ENCODE results near the gene BGLAP.

DNA sequence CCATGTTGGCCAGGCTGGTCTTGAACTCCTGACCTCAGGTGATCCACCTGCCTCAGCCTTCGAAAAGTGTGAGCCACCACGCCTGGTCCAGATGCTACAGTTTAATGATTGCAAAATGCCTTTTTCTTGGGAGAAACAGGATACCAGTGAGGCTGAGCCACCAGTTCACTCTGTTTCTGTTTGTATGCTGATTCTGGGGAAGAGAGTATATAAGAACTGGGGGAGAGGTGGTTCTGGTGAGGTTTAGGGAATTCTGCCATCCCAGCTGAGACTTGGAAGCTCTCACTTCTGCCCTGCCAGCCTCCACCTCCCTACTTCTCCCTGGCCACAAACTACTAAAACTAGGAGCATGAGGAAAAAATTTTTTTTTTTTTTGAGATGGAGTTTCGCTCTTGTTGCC lies 37.3 kb upstream of the BGLAP start:
- TF ChIP-seq, protein P1, sequence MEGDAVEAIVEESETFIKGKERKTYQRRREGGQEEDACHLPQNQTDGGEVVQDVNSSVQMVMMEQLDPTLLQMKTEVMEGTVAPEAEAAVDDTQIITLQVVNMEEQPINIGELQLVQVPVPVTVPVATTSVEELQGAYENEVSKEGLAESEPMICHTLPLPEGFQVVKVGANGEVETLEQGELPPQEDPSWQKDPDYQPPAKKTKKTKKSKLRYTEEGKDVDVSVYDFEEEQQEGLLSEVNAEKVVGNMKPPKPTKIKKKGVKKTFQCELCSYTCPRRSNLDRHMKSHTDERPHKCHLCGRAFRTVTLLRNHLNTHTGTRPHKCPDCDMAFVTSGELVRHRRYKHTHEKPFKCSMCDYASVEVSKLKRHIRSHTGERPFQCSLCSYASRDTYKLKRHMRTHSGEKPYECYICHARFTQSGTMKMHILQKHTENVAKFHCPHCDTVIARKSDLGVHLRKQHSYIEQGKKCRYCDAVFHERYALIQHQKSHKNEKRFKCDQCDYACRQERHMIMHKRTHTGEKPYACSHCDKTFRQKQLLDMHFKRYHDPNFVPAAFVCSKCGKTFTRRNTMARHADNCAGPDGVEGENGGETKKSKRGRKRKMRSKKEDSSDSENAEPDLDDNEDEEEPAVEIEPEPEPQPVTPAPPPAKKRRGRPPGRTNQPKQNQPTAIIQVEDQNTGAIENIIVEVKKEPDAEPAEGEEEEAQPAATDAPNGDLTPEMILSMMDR (IDR thresholded peaks at IDR 0.05; ENCODE audit: borderline replicate concordance, extremely low read depth, low read length, poor library complexity, severe bottlenecking): no peak
- no peak for TF ChIP-seq EZH2 (IDR thresholded peaks at IDR 0.05; ENCODE audit: borderline replicate concordance, low read depth, low read length, severe bottlenecking)

Data from DND-41 (cell line).